ENCODE measurements around the gene TRPM6. TPM values are rescaled to one million over a fixed set of nuclear protein-coding genes. Genes with fewer than 3 reads are reported as not detected.
"Not testable (repeated sequence)": the region's sequence is repeated elsewhere in the genome, so short reads cannot be mapped to it uniquely, and the experiment has no call there.

Gene TRPM6, protein sequence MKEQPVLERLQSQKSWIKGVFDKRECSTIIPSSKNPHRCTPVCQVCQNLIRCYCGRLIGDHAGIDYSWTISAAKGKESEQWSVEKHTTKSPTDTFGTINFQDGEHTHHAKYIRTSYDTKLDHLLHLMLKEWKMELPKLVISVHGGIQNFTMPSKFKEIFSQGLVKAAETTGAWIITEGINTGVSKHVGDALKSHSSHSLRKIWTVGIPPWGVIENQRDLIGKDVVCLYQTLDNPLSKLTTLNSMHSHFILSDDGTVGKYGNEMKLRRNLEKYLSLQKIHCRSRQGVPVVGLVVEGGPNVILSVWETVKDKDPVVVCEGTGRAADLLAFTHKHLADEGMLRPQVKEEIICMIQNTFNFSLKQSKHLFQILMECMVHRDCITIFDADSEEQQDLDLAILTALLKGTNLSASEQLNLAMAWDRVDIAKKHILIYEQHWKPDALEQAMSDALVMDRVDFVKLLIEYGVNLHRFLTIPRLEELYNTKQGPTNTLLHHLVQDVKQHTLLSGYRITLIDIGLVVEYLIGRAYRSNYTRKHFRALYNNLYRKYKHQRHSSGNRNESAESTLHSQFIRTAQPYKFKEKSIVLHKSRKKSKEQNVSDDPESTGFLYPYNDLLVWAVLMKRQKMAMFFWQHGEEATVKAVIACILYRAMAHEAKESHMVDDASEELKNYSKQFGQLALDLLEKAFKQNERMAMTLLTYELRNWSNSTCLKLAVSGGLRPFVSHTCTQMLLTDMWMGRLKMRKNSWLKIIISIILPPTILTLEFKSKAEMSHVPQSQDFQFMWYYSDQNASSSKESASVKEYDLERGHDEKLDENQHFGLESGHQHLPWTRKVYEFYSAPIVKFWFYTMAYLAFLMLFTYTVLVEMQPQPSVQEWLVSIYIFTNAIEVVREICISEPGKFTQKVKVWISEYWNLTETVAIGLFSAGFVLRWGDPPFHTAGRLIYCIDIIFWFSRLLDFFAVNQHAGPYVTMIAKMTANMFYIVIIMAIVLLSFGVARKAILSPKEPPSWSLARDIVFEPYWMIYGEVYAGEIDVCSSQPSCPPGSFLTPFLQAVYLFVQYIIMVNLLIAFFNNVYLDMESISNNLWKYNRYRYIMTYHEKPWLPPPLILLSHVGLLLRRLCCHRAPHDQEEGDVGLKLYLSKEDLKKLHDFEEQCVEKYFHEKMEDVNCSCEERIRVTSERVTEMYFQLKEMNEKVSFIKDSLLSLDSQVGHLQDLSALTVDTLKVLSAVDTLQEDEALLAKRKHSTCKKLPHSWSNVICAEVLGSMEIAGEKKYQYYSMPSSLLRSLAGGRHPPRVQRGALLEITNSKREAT (N-terminal part only)
- not detected for total RNA-seq

DNA sequence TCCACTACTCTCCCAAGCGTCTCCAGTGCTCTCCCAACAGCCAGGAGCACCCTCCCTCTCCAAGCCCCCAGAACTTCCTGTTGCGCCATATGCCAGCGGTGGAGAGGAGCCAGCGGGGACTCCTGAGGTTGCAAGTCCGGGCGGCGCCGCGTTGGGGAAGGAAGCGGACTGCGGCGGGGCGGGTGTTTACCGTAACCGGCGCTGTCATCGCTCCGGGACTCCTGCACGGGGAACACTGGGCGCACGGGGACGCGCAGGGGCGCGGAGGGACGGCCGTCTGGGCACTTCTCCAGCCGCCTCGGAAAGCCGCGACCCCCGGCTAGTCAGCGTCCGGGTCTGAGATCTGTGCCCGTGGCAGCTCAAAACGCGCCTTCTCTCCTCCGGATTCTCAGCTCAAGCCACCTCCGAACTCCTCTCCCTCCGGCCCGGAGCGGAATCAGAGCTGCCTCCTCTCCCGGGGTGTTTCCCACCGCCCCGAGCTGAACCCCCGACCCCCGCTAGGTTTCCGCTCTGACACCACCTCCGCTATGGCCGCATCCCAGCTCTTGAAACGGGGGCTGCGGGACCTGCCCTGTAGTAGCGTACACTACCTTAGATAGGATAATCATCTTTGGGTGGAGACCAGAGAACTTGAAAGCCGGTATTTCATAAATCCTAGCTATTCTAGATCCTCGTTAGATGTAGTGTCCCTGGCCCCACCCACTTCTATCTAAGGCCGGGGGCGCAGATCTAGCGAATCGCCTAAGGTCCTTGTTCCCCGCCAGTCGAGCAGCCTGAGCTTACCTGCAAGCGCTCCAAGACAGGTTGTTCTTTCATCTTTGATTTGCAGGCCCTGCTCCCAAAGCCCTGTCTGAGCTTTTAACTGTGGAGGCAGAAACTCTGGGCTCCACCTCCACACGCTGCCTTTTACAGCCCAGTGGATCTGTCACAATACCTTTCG lies at the start of gene TRPM6:
TRPM6 (minus strand) TSS at position 881 of the 940 bp plus-strand sequence; CDS start at position 816, 65 bp downstream.
- DNase-seq: peak; percentile 56
- Mint-ChIP-seq H3K9me3 (peaks cover 7% of the 10 kb centered on the region), H3K4me3 (peak within 1 kb of the TSS; percentile 77), H3K27me3 (ENCODE audit: low read depth) (peaks cover 46% of the 10 kb centered on the region), H3K27ac (no peak within 1 kb of the TSS), H3K36me3 (ENCODE audit: low read depth) (no peaks in the 10 kb centered on the region), H3K4me1 (ENCODE audit: low read depth) (peaks cover 8% of the 10 kb centered on the region)
- CTCF ChIA-PET: interaction anchor here (0.6 to 1.0 kb wide), 2 partner anchors 39 to 109 kb away, joined by 3 read pairs; no protein-coding TSS in a partner anchor
- intact Hi-C loops (cut with micrococcal nuclease): loop anchor here (2.0 to 5.0 kb wide), 3 partner anchors 65 to 190 kb away; partner anchors contain the start of gene C9orf40

DNA sequence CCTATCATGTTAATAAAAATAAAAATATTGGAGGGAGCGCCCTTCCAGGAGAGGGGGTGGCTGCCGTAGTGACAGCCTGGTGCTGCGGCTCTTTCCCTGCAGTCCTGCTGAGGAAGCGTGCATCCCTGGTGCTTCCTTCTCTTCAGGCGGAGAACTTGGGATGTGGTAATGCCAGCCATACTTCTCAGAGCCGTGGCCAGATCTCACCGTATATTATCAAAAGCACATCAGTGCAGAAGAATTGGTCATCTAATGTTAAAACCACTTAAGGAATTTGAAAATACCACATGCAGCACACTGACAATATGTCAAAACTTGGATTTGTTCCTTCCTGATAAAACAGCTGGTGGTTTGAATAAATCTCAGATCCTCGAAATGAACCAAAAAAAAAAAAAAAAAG lies 47.3 kb upstream of the TRPM6 start:
- Mint-ChIP-seq H3K4me1 (ENCODE audit: low read depth) (no peaks in the 10 kb centered on the region), H3K27ac (no peak overlapping the region), H3K36me3 (ENCODE audit: low read depth) (no peaks in the 10 kb centered on the region), H3K4me3 (no peak overlapping the region), H3K9me3 (peaks cover 8% of the 10 kb centered on the region), H3K27me3 (ENCODE audit: low read depth) (peaks cover 3% of the 10 kb centered on the region)
- CTCF ChIA-PET: no interaction called here
- intact Hi-C loops (cut with micrococcal nuclease): no loop called here
- no peak for DNase-seq

DNA sequence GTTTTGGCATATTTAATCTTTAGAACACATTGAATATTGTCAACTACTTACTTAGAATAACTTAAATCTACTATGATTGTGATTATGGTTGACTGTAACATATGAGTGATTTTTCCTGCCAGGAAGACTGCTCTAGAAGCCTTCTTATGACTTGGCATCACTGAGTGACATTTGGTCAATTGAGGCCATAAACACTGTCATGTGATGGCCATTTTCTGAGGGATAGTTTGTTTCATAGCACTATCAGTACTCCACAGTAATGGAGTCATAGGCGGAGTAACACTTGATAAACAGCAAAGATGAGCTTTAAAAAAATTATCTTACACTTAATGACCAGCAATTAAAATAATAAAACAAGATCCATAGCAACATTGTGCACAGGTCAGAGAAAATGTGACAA lies 34.0 kb upstream of the TRPM6 start:
- H3K27ac Mint-ChIP-seq: no peak overlapping the region
- no peaks in the 10 kb centered on the region for H3K4me1 Mint-ChIP-seq (ENCODE audit: low read depth)
- no peaks in the 10 kb centered on the region for H3K9me3 Mint-ChIP-seq
- intact Hi-C loops (cut with micrococcal nuclease): no loop called here
- DNase-seq: no peak
- no peaks in the 10 kb centered on the region for H3K36me3 Mint-ChIP-seq (ENCODE audit: low read depth)
- CTCF ChIA-PET: interaction anchor here (0.6 to 0.8 kb wide), 2 partner anchors 10 to 1651 kb away, joined by 3 read pairs; no protein-coding TSS in a partner anchor
- H3K27me3 Mint-ChIP-seq (ENCODE audit: low read depth): no peaks in the 10 kb centered on the region
- H3K4me3 Mint-ChIP-seq: no peak overlapping the region

DNA sequence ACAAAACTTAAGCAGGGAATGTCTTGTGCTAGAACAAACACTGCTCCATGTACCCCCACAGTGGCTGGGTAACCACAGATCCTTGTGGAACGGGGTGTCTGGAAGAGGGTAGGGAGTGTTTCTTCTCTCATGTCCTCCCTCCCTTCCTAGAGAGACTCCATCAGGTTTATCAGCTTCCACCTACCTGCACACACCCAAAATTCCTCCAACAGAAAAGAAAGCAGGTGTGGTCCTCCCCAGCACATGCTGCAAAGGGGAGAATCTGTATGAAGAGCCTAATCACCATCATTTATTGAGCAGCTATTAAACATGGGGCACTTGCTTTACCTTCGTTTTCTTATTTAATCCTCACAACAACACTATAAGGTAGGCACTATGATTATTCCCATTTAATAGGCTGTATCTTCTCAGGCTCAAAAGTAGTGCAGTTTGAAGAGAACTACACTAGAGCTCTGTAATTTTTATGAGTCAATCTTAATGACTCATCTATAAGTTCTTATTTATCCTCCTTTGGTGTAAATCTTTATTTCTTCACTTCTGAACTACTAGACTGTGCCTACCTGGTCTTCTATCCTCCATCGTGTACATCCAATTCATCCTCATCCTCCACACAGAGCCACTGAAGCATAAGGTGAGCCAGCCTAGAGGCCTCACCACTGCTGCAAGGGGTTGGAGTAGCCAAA lies 33.4 kb upstream of the TRPM6 start:
- no peak for DNase-seq
- Mint-ChIP-seq H3K27me3 (ENCODE audit: low read depth) (no peaks in the 10 kb centered on the region), H3K36me3 (ENCODE audit: low read depth) (no peaks in the 10 kb centered on the region), H3K4me1 (ENCODE audit: low read depth) (no peaks in the 10 kb centered on the region), H3K4me3 (no peak overlapping the region), H3K9me3 (no peaks in the 10 kb centered on the region), H3K27ac (no peak overlapping the region)
- intact Hi-C loops (cut with micrococcal nuclease): no loop called here
- CTCF ChIA-PET: interaction anchor here (0.6 to 0.8 kb wide), 3 partner anchors 11 to 1650 kb away, joined by 3 to 4 read pairs (median 3); no protein-coding TSS in a partner anchor

DNA sequence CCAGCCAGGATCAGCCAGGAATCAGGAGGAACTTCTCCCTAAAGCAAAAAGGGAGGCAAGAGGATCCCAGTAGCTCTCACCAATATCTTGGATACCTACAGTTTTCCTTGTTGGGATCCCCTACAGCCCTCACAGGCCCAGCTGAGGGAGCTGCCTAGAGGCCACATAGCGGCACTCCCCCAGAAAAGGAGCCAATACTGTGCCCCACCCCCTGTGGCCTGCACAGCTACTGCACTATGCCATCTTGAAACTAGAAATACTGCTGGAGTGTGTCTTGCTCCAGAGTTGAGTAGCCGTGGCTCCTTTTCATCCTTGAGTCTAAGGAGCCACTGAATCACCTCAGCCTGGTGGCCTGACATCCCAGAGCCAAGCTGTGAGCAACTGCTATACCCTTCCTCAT lies 22.3 kb upstream of the TRPM6 start:
- Mint-ChIP-seq H3K36me3 (ENCODE audit: low read depth) (no peaks in the 10 kb centered on the region), H3K4me3 (no peak overlapping the region), H3K4me1 (ENCODE audit: low read depth) (no peaks in the 10 kb centered on the region), H3K27ac (no peak overlapping the region), H3K9me3 (peaks cover 6% of the 10 kb centered on the region), H3K27me3 (ENCODE audit: low read depth) (peaks cover 22% of the 10 kb centered on the region)
- CTCF ChIA-PET: no interaction called here
- intact Hi-C loops (cut with micrococcal nuclease): no loop called here
- no peak for DNase-seq

DNA sequence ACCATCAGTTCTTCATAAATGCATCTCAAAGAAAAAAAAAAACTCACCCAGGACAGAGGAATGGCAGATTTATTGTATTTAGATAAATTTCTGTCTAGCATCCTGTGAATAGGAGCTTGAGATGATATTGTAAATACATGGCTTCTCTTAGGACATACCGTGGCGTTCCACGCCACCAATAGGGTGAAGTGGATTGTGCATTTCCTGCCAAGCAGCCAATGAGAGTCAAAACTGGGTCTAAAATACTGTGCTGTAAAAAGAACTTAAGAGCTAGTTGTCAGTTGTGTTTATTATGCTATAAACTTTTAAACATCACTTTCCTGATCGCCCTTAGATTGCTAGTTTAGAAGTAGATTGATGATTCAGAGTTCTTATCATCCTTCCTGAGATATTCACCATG lies 20.9 kb upstream of the TRPM6 start:
- Mint-ChIP-seq H3K4me1 (ENCODE audit: low read depth) (no peaks in the 10 kb centered on the region), H3K27ac (no peak overlapping the region), H3K36me3 (ENCODE audit: low read depth) (no peaks in the 10 kb centered on the region), H3K4me3 (no peak overlapping the region), H3K9me3 (peaks cover 6% of the 10 kb centered on the region), H3K27me3 (ENCODE audit: low read depth) (peaks cover 22% of the 10 kb centered on the region)
- CTCF ChIA-PET: no interaction called here
- intact Hi-C loops (cut with micrococcal nuclease): no loop called here
- no peak for DNase-seq

DNA sequence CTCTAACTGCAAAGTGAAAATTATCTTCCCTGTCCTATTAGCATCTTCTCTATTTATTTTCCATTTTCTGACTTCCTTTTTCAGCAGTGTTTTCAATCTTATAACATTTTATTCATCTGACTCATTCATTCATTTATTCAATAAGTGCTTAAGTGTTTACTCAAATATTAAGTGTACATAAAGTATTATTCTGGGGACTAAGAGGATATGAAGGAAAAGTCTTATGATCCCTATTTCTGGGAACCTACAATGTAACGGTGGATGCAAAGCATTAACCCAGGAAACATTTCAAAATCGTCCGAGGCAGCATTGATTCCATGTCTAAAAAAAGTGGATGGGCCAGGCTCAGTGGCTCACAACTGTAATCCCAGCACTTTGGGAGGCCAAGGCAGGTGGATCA lies 19.4 kb upstream of the TRPM6 start:
- no peak for DNase-seq
- CTCF ChIA-PET: no interaction called here
- peaks cover 5% of the 10 kb centered on the region for H3K9me3 Mint-ChIP-seq

DNA sequence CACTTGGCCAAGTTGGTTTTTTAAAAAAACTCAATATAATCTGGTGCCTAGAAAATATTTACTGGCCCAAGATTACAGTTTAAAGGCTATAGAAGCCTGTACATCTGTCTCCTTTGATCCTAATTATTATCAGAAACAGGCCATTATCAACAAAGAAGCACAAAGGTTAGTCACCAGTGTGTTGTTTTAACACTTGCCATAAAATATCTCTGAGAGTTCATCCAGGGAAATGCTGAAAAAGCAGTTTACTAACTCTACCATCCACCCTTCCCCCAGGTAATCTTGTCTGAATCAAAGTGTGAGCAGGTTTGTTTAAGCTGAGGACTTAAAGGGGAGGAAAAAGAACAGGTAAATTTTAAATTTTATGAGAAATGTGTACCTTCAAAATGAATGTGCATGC lies 13.3 kb upstream of the TRPM6 start:
- Mint-ChIP-seq H3K27me3 (ENCODE audit: low read depth) (peaks cover 8% of the 10 kb centered on the region), H3K36me3 (ENCODE audit: low read depth) (no peaks in the 10 kb centered on the region), H3K4me3 (no peak overlapping the region), H3K9me3 (no peaks in the 10 kb centered on the region), H3K27ac (no peak overlapping the region), H3K4me1 (ENCODE audit: low read depth) (no peaks in the 10 kb centered on the region)
- DNase-seq: no peak
- CTCF ChIA-PET: no interaction called here
- intact Hi-C loops (cut with micrococcal nuclease): no loop called here

More for the DNA sequence above, 19.4 kb upstream of the TRPM6 start:
- Mint-ChIP-seq H3K36me3 (ENCODE audit: low read depth) (no peaks in the 10 kb centered on the region), H3K27me3 (ENCODE audit: low read depth) (peaks cover 22% of the 10 kb centered on the region), H3K27ac (no peak overlapping the region), H3K4me3 (no peak overlapping the region), H3K4me1 (ENCODE audit: low read depth) (no peaks in the 10 kb centered on the region)
- intact Hi-C loops (cut with micrococcal nuclease): no loop called here

DNA sequence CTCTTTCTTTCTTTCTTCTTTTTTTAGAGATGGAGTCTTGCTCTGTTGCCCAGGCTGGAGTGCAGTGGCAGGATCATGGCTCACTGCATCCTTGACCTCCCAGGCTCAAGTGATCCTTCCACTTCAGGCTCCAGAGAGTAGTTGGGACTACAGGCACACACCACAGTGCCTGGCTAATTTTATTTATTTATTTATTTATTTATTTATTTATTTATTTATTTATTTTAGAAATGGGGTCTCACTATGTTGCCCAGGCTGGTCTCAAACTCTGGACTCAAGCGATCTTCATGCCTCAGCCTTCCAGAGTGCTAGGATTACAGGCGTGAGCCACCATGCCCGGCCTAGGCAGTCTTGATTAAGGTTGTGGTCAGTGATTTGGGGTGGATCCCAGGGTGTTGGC lies 728 bp upstream of the TRPM6 start:
- CTCF ChIA-PET: interaction anchor here (0.5 kb wide), 1 partner anchor 113 kb away, joined by 4 read pairs; no protein-coding TSS in a partner anchor
- not testable (repeated sequence) for H3K36me3 Mint-ChIP-seq (ENCODE audit: low read depth); H3K4me1 Mint-ChIP-seq (ENCODE audit: low read depth); H3K9me3 Mint-ChIP-seq; H3K27ac Mint-ChIP-seq; H3K4me3 Mint-ChIP-seq; DNase-seq
- H3K27me3 Mint-ChIP-seq (ENCODE audit: low read depth): peaks cover 41% of the 10 kb centered on the region
- intact Hi-C loops (cut with micrococcal nuclease): loop anchor here (5.0 kb wide), 2 partner anchors 116 to 189 kb away; no protein-coding TSS in a partner anchor

DNA sequence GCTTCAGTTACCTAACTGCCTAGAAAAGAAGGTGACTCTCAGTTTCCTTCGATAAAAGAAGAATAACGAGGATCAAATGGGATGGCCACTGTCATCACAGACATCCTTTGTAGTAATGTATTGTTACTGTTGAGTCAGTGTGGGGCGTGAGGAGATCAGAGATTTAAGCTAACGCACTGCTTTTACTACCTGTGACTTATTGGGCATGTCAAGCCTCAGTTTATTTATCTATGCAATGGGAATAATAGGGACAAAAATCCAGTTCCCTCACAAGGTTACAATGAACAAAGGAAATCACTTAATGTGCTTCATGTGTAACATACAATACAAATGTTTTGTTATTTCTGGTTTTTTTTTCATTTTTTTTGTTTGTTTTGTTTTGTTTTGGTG lies 255 bp upstream of the TRPM6 start:
- no peak for DNase-seq
- Mint-ChIP-seq H3K4me1 (ENCODE audit: low read depth) (peaks cover 8% of the 10 kb centered on the region), H3K27me3 (ENCODE audit: low read depth) (peaks cover 43% of the 10 kb centered on the region), H3K9me3 (peaks cover 7% of the 10 kb centered on the region), H3K27ac (no peak overlapping the region), H3K4me3 (peak overlapping the region; percentile 77), H3K36me3 (ENCODE audit: low read depth) (no peaks in the 10 kb centered on the region)
- CTCF ChIA-PET: interaction anchor here (0.5 to 1.0 kb wide), 2 partner anchors 109 to 113 kb away, joined by 3 to 4 read pairs; no protein-coding TSS in a partner anchor
- intact Hi-C loops (cut with micrococcal nuclease): loop anchor here (2.0 to 5.0 kb wide), 3 partner anchors 65 to 189 kb away; partner anchors contain the start of gene C9orf40

All from activated naive CD4-positive, alpha-beta T cell treated with anti-CD3 and anti-CD28 coated beads for 36 hours (primary cell).